Activated CD4-positive, alpha-beta T cell treated with anti-CD3 and anti-CD28 coated beads for 48 hours (primary cell): ENCODE results near the gene ACOX1.
"Not testable (repeated sequence)": the region's sequence is repeated elsewhere in the genome, so short reads cannot be mapped to it uniquely, and the experiment has no call there.

Experiments used
- DNase-seq: peaks from one replicate; pipeline ENCODE4 v3.0.0-alpha.2; 2020

The ACOX1 gene

DNA sequence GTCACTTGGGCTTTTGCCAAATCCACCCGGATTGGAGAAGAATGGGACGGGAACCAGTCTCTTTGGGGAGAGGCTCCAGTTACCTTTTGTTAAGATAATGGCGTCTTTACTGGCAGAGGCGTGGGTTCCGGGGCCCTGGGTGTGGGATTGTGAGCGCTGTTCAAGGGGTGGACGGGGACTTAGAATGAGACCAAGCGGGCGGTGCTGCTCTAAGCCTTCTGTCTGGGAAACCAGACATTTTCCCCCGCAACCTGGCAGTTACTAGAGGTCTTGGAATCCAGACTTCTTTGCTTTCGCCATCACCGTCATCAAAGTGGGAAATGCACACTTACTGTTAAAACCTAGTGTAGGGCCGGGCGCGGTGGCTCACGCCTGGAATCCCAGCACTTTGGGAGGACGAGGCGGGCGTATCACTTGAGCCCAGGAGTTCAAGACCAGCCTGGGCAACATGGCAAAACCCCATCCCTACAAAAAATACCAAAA is 780 bp upstream of the ACOX1 start:
- DNase-seq = no peak

DNA sequence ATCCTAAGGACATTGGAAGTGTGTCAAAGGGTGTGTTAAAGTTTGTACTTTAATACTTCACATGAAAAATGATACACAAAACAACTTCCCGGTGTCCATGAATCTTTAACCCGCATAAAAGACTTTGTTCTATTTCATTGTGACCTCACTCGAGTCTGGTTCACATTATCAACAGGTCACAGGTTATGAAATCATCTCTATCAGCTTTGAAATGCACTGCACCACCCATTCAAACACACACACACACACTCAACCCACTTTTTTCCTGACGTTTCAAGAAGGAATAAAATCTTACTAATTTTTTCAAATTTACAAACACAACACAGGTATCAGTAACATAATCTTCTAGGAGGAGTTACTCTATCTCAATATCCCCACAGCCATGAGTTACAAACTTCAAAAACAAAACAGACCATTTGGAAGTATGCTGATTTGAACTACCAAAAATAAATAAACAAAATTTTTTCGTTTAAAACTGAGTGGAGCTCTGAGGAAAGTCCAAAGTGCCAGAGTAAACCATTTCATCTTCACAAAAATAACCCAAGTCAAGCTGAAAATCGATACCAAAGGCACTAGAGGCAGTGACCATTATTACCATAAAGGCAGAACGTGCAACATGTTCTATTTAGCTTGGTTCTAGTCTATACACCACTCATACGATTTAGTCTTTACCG is 2.7 kb downstream of the ACOX1 start:
- no peak for DNase-seq

DNA sequence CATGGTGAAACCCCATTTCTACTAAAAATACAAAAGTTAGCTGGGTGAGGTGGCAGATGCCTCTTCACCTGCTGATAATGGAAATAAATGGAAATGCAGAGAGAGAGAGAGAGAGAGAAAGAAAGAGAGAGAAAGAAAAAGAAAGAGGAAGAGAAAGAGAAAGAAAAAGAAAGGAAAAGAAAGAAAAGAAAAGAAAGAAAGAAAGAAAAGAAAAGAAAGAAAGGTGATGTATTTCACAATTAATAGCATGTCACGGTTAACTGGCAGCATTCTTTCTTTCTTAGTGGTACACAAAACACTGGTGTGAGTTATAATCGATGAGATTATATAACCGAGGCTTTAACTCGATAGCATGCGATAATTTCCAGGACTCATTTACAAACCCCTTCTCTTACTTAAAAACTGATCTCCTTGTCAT is 3.2 kb downstream of the ACOX1 start:
- no peak for DNase-seq

DNA sequence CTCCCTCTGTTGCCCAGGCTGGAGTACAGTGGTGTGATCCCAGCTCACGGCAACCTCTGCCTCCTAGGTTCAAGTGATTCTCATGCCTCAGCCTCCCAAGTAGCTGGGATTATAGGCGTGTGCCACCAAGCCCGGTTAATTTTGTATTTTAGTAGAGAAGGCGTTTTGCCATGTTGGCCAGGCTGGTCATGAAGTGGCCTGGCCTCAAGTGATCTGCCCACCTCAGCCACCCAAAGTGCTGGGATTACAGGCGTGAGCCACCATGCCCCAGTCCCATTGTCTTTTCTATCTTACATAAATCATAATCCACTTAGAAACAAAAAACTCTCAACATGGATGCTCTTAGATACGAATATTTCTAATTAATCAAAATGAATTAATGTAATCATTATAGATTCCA is 3.8 kb downstream of the ACOX1 start:
- DNase-seq = not testable (repeated sequence)

DNA sequence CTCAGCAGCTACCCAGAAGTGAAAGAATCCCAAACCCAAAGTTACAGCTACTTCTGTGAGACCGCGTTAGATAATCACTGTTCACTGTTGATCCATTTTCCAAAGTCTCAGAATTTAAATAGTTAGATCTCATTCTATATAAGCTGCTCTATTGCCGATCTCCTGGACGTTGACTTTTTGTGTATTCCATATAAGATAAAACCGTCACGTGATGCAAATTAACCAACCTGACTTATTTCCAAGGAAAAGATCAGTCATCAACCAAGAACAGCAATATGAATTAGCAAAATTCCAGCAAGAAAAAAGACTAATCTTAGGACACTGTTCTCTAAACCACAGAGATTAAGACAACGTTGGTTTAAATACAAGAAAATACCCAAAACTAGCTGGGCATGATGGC is 8.3 kb downstream of the ACOX1 start:
- no peak for DNase-seq

DNA sequence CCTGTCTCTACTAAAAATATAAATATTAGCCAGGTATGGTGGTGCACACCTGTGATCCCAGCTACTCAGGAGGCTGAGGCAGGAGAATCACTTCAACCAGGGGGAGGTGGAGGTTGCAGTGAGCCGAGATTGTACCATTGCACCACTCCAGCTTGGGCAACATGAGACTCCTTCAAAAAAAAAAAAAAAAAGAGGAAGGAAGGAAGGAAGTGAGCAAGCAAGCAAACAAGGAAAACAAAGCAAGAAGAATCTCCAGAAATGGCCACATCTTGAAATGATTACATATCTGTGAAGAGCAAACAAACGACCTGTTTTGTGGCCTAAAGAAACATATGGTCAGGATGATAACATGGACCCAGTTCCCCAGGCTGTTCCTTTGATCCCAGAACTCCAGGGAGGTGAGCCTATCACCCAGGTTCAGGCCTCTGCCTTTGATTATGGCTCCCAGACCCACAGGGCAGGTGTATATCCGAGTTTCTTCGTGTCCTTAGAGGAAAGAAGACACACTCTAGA is 8.9 kb downstream of the ACOX1 start:
- DNase-seq = no peak

DNA sequence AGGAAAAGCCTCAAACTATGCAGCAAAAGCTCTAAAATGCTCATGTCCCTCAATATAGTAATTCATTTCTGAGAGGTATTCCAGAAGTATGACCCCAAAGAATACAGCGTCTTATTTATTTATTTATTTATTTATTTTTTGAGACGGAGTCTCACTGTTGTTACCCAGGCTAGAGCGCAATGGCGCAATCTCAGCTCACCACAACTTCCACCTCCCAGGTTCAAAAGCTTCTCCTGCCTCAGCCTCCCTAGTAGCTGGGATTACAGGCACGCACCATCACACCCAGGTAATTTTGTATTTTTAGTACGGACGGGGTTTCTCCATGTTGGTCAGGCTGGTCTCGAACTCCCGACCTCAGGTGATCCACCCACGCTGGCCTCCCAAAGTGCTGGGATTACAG is 9.9 kb downstream of the ACOX1 start:
- not testable (repeated sequence) for DNase-seq

DNA sequence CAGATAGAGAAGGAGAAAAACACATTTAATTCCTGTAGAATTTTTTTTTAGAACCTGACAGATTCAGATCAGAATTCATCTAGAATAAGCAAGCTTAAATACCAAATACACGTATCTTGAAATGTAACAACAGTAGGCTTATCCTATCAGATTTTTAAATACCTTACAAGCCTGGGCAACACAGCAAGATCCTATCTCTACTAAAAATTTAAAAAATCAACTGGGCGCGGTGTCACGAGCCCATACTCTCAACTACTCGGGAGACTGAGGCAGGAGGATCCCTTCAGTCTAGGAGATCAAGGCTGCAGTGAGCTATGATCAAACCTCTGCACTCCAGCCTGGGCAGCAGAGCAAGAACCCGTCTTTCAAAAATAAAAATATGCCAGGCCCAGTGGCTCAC is 13.5 kb downstream of the ACOX1 start:
- DNase-seq = no peak

DNA sequence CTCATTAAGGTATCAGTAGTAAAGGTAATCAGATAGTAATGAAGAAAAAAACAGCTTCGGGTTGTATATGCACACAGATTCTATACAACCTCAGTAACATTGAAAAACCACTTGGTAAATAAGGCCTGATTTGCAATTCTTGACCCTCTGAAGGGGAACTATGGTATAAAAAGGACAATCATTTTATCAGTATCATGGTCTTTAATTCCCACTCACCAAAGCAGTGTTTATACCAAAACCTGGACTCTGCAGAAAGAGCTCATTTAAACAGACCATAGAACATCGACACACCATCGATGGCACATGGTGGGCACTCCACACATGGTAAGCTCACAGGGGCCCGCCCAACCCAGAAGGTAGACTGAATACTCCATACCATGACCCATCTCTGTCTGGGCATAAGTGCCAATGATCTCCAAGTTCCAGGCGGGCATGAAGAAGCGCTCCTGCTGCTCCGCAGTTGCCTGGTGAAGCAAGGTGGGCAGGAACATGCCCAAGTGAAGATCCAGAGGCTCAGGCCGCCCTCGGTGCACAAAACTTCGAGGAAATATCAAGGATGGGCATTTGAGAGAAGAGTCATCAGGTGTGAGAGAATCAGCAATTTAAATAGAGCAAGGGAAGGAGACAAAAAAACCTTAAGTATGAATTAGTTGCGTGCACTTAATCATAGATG is 19.0 kb downstream of the ACOX1 start:
- DNase-seq = no peak

DNA sequence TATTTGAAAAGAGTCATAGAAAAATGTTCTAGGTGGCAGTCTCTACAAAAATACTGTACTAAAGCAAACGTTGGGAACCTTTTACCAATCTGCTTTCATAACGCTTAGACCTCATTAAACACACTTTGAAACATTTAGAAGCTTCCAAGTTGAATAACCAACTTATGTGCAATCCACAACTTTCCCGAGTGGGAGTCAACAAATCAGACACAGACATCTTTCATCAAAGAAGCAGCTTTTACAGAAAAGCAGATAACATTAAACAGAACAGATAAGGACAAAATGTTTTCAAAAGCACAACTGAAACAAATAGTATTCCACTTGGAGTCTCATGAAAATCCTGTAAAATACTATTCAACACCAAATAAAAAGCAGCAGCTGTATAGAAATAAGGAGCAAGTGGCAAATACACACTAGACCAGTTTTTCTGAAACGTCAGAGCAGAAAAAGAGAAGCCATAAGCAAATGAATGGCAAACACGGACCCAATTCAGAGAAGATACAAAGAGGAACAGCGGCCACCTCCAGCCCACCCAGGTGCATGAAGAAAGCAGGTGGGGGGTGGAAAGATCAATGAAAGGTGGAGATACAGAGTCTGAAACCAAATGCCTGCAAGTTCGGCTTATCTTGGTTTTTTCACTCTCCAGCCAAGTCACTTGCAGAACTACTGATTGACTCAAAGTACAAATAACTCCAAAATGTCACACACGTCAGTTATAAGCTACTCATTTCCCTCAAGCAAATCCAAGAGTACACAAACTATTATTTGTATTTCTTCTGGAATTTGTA is 19.7 kb downstream of the ACOX1 start:
- no peak for DNase-seq

DNA sequence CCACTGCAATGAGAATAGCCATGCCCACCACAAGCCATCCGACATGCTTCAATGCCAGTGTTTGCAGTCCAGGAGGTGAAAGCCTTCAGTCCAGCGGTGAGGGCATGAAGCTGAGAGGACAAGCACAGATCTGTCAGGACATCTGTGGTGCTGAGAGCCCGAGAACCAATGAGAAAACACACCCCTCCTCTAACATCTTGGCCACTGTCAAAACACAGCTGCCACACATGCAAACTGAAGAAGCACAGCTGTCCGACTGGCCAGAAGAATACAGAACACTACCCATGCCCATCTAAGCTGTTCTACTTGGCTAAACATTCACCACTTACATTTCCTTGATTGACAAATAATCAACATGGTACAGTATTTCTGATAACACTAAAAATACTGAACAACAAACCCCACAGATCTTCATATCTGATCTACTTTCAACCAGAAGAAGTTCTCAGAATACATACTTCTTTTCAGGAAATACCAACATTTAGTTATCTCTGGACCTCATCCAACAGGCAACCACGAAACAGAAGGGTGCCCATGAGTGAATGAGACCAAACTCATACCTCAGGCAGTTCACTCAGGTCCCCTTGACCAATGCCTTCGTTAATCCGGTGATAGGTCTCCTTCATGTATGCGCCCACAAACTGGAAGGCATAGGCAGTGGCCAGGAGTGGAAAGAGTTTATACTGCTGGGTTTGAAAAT is 28.0 kb downstream of the ACOX1 start:
- DNase-seq = no peak

DNA sequence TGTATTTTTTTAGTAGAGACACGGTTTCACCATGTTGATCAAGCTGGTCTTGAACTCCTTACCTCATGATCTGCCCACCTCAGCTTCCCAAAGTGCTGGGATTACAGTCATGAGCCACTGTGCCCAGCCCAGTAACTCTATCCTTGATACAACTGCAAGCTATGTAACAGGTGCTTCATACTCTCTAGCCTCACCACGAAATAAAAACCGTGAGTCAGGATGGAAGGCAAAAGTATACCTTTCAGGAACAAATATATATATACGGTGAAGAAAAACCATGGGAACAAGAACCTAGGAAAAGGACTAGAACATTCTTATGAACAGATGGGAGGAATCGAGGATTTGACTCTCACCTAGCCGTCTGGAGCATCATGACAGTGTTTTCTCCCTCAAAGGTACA is 28.5 kb downstream of the ACOX1 start:
- no peak for DNase-seq

DNA sequence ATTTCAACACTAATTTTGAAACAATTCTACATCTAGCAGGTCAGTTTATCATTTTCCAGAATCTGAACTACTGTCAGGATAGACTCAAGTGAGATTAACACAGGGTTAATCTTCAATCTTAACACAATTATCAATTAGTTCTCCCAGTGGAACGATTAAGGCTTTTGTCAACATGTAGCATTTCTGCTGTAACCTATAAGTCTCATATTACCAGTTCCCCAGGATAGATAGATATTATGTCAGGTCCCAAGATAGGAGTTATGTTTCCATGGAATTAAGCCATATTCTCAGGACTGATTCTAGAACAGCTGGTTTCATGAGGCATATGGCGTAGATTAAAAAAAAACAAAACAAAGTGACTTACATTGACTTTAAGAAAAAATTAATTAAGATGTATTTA is 33.8 kb downstream of the ACOX1 start:
- DNase-seq = no peak

DNA sequence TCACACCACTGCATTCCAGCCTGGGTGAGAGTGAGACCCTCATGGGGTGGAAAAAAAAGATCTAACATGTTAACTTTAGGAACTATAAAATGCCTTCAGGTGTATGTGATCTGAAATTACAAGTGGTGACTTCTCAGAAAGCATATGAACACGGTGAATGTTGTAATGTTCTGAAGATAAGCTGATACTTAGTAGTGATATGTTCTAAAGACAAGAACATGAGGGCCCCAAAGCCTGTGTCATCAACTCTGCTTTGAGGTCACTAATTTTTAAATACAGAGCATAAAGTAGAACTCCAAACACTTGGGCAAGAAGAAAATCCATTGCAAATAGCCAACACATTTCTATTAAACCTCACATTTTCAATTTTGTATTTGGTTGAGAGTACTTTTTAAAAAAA is 35.5 kb downstream of the ACOX1 start:
- no peak for DNase-seq

DNA sequence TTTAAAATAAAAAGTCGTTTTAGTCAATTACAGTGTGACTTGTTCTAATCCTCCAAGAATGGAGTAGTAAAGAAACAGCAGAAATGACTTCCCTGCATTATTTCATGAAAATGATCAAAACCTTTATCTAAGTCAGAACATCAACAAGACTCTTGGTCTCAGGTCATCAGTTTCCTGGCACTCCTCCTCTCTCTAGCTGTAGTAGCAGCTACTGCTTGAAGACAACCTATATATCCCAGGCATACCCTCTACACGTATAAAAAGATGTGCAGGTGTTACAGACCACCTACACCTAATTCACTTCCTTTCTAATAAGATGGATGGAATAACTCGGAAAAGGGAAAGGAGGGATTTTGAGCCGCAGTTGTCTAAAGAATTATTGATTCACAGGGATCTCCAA is 36.5 kb downstream of the ACOX1 start:
- DNase-seq = no peak

DNA sequence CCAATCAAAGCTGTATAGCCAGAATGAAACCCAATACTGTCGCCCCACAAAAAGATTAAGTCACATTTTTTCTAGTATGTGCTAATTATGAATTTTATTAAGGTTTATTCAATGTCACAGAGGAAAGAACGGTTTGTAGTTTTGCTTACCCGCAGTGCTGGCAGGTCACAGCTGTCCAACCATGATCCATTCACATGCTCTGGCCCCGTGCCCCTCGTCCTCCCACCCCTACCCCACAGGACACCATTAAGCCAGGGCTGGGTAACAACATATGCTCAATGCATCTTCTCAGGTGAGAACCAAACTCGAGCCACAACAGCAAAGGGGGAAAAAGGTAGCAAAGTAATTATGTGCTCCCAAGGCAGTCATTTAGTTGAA is 37.5 kb downstream of the ACOX1 start:
- DNase-seq = no peak

DNA sequence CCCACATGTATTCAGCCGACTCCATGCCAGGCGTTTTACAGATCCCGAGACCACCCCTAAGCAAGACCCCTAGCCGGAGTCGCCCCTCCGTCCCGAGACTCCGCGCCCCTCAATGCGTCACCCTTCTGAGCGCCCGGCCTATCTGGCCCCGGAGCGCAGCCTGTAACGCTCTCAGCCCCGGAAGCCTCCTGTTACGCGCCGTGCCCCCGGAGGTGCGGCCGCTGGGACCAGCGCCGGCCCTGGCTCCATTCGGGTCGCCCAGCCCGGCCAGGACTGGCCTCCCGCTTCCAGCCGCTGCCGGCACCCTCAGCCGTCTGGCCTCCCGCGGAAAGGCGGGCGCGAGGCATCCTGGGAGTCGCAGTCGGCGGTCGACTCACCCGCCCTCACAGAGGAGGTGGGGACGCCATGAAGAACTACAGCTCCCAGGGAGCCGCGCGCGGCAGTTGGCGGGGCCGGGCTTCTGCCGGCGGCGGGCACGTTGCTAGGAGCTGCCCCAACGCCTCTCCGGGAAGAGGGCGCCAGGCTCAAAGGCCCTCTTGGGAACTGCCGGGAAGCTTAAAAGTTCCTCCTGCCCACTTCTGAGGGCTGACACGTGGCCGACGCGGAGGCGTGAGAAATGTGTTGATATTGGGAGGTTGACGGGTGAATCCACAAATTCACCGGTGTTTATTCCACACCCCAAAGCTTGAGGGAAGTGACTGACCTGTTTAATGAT is 38.1 kb downstream of the ACOX1 start, which contains the start of gene FBF1:
Gene FBF1, minus strand, starts transcription at position 316 of the 715 bp plus-strand sequence. CDS start 2,893 bp downstream, outside the sequence.
- DNase-seq = peak; percentile 93

DNA sequence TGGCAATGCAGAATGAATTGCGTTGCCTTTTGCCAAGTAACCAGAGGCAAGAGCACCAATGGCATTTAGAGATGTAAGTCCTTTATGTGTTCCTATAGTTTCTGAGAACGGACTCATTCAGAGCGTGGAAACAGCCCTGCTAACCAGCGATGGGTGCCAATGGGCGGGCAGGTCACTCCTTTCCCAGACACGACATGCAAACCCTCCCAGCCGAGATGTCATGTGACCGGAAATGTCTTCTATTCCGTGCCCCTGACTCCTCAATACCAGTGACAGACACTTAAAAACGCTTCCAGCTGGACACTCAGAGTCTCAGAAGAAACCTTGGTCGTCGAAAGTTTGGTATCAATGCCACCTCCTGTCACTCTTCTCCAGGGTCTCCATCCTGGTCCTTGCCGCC is 41.3 kb downstream of the ACOX1 start:
- no peak for DNase-seq

DNA sequence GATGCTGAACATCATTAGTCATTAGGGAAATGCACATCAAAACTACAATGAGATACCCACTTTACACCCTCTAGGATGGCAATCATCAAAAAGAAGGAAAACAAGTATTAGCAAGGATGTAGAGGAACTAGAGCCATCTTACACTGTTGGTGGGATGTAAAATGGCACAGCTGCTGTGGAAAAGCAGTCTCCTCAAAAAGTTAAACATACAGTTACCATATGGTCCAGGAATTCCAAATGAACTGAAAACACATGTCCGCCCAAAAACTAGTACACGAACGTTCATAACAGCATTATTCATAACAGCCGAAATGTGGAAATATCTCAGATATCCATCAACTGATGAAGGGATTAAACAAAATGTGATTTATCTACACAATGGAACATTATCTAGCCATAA is 45.2 kb downstream of the ACOX1 start:
- no peak for DNase-seq

DNA sequence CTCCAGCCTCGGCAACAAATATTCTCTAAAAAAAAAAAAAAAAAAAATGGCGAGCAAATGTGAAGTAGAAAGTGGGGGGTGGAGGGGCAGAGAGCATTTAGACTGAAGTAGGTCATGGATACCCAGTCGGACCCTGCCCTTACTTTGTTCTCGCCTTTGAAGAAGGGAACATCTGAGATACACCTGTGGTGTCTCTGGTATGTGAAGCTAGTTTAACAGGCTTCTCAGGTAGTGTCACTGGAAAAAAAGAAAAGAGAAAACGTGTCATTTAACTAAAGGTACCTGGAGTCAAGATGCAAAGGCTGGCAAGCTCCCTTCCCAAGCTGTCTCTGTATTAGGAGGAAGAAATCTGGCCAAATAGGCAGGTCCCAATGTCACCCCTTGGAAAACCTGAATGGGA is 46.1 kb downstream of the ACOX1 start:
- DNase-seq = no peak

DNA sequence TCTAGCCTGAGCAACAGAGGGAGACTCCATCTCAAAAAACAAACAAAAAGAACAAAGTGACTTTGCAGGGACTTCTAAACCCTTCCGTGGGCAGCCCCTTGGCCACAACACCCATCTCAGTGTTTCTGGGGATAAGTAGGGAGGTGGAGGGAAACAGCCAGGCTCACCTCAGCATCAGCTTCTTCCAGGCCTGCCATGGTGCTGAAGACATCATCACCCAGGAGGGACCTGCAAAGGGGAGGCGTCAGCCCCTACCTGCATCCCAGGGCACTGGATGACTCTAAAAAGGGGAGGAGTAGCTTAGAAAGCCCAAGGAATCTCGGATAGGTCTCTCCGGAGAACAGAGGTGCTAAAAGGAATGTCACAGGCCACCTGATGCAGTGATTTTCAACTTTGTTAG is 47.9 kb downstream of the ACOX1 start:
- no peak for DNase-seq

DNA sequence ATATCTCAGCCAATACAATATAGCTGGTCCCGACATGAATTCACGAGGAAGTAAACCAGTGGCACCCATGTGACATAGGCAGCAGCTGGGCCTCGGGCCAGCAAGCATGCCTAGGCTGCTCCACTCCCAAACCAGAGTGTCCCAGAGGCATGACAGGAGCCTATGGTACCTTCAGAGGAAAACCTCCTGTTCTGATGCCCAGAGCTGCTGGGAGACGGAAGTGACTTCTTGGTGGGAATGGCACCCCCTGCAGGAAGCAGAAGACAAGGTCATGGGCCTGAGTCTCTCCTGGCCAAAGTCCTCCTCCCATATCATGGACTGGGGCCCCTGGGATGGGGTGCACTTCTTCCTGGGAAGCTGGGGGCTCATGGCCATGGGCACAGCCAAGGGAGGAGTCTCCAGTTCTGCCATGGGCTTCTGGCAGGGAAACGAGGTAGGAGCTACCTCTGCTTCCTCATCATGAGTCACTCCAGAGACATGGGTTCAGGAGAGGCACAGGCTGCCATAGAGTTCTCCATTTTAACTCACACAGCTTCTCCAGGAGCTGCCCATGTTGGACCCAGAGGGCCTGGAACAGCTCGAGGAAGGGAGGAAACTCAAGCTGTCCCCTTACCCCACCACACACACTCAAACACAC is 51.6 kb downstream of the ACOX1 start:
- peak; percentile 28 for DNase-seq
